NCI-H2171 (cell line): ENCODE results near the gene MMUT.
"Not testable (repeated sequence)": the region's sequence is repeated elsewhere in the genome, so short reads cannot be mapped to it uniquely, and the experiment has no call there.

ENCODE experiments used
- DNase-seq: peaks from one replicate; lab custom pipeline; 2025; lab: John Stamatoyannopoulos, UW

The MMUT gene

DNA sequence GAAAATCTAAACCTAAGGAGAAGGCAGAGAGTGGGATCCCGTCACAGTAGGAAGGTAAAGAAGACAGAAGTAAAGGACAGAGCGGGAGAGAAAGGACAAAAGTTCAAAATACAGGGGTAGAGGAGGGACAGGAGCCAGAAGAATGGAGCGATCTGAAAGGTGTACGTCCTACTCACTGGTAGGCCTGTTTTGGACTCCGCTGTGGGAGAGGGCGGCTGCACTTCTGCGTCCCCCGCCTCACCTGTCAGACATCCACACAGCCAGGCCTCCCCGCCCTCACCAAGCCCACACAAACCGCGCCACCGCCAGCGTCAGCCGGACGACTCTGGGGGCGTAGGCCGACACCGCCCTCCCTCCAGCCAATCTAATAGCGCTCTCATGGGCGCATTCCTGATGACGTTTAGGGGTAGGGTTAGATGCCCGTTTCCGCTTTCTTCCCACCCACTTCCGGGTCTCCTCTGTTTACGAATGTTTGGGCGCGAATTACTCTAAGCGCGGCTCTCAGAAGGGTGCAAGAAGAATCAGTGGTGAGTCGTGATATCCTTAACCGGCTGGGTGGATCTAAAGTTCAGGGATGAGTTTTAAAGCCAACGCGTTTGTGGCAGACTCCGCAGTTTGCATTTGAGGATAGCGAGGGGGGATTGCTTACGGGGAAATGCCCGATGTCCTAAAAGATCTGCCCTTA lies at the start of gene MMUT, which contains the start of gene CENPQ:
MMUT (minus strand) TSS at position 327 of the 685 bp plus-strand sequence. CDS start 3,787 bp downstream, outside the sequence.
CENPQ (plus strand) TSS at position 444 of the 685 bp plus-strand sequence. CDS start 6,807 bp downstream, outside the sequence.
- DNase-seq, result peak; percentile 93

DNA sequence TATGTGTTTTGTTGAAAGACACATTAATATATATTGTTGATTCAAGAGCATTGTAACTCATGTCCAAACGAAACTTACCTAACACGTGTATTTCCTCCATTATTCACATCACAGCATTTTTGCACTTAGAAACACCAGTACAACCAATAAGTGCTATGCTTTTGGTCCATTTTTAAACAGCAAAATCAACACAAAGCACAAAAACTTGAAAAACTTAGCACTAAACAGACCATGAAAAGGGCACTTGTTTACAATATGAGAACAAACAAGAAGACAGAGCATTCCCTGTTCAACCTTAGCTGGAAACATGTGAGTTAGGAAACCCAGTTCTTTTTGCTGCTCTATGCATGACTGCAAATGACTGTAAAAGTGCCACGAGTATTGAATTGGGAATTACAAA lies 46.3 kb upstream of the MMUT start:
- no peak for DNase-seq

GRCh38 chr6:49506569-49507111 lies 43.6 kb upstream of the MMUT start:
- no peak for DNase-seq

DNA sequence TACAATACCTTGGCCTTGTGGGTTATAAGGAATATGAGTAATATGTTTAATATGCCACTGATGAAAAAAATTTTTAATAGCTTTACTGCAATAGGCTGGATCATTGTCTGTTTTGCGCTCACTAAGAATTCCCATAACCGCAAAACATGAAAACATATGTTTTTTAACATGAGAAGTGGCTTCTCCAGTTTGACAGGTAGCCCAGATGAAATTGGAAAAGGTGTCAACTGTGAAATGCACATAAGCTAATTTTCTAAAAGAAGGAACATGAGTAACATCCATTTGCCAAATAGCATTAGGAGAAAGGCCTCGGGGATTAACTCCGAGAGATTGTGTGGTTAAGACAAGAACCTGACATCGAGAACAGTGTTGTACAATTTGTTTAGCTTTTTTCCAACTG lies 41.6 kb upstream of the MMUT start:
- no peak for DNase-seq

DNA sequence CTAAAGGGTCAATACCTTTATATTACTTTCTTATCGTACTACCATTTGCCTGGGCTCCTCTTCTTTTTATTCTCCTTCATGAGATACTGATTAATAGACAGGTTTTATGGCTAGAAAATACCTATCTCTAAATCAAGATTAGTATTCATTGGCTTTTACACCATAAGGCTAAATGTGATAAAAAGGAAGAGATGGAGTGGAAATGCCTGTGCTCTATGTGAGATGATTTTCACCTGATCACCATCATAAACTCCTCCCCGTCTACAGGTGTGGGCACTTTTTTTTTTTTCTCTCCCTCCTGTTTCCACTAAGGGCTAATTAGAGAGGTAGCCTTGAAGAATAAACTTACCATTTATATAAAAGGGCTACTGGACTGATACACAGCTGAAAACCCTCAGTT lies 36.6 kb upstream of the MMUT start, which contains the start of gene GLYATL3:
GLYATL3 (plus strand) TSS at position 301 of the 400 bp plus-strand sequence. CDS start 12,068 bp downstream, outside the sequence.
- no peak for DNase-seq

GRCh38 chr6:49499126-49499525 lies 36.1 kb upstream of the MMUT start:
- no peak for DNase-seq

- DNase-seq, result no peak
Observed at GRCh38 chr6:49497304-49497703, 34.3 kb upstream of the MMUT start.

GRCh38 chr6:49490633-49491032 lies 27.6 kb upstream of the MMUT start:
- no peak for DNase-seq

GRCh38 chr6:49483380-49483779 lies 20.3 kb upstream of the MMUT start:
- not testable (repeated sequence) for DNase-seq

DNA sequence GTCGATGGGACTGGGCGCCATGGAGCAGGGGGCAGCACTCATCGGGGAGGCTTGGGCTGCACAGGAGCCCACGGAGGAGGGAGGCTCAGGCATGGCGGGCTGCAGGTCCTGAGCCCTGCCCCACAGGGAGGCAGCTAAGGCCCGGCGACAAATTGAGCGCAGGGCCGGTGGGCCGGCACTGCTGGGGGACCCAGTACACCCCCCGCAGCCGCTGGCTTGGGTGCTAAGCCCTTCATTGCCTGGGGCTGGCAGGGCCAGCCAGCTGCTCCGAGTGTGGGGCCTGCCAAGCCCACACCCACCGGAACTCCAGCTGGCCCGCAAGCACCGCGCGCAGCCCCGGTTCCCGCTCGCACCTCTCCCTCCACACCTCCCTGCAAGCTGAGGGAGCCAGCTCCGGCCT lies 18.8 kb upstream of the MMUT start:
- not testable (repeated sequence) for DNase-seq

DNA sequence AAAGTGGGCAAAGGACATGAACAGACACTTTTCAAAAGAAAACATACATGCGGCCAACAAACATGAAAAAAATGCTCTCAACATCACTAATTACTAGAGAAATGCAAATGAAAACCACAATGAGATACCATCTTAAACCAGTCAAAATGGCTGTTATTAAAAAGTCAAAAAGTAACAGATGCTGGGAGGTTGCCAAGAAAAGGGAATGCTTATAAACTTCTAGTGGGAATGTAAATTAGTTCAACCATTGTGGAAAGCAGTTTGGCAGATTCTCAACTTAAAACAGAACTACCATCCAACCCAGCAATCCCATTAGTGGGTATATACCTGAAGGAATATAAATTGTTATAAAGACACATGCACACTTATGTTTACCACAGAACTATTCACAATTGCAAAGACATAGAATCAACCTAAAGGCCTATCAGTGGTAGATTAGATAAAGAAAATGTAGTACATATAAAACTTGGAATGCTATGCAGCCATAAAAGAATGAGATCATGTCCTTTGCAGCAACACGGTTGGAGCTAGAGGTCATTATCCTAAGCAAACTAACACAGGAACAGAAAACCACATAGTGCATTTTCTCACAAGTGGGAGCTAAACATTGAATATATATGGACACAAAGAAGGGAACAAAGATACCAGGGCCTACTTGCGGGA lies 16.4 kb upstream of the MMUT start:
- DNase-seq, result no peak

DNA sequence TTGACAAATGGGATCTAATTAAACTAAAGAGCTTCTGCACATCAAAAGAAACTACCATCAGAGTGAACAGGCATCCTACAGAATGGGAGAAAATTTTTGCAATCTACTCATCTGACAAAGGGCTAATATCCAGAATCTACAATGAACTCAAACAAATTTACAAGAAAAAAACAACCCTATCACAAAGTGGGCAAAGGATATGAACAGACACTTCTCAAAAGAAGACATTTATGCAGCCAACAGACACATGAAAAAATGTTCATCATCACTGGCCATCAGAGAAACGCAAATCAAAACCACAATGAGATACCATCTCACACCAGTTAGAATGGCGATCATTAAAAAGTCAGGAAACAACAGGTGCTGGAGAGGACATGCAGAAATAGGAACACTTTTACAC lies 13.5 kb upstream of the MMUT start:
- DNase-seq, result not testable (repeated sequence)

GRCh38 chr6:49468042-49468441 lies 5.0 kb upstream of the MMUT start:
- DNase-seq, result no peak

- DNase-seq, result no peak
Observed at GRCh38 chr6:49464691-49465090, 1.6 kb upstream of the MMUT start.

DNA sequence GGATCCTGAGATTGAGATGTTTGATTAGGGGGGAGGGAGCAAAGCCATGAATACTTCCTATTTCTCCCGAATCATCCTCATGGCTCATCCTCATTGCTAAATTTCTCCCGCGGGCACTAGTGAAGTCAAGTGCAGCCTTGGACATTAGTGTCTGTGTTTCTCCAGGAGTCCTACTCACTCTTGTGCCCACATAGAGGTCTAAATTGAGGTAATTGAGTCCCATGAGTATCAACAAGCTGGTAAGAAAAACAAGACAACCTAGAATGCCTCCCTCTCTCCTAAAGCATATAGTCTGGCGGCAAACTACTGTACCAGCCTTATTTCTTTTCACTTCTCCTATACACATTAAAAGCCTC lies 537 bp upstream of the MMUT start:
- no peak for DNase-seq

DNA sequence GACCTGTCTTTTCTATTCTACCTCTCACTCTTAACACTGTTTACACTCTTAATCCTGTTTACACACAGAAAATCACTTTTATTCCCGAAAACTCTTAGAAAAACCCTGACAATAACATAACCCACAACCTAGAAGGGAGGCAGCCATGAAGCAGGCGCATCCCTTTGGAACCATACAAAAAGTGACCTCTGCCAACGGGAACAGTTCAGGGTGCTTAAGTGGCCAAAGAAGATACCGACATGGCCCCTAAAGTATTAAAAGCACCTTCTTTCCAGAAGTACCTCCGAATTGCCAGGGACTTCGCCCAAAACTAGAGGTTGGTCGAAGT lies 490 bp downstream of the MMUT start:
- no peak for DNase-seq

- no peak for DNase-seq
Observed at GRCh38 chr6:49462071-49462470, 982 bp downstream of the MMUT start.

DNA sequence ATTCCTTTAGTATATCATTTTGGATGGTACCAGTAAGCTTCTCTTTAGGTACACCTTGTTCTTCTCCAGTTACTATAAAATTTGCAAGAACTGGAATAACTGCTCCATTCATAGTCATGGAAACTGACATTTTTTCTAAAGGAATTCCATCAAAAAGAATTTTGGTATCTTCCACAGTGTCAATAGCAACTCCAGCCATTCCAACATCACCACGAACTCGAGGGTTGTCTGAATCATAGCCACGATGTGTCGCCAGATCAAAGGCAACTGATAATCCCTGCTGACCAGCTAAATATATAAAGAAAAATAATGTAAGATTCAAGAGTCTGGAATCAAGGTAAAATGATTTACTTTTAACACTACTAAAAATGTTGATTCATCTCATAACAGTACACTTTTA lies 5.3 kb downstream of the MMUT start:
- no peak for DNase-seq

DNA sequence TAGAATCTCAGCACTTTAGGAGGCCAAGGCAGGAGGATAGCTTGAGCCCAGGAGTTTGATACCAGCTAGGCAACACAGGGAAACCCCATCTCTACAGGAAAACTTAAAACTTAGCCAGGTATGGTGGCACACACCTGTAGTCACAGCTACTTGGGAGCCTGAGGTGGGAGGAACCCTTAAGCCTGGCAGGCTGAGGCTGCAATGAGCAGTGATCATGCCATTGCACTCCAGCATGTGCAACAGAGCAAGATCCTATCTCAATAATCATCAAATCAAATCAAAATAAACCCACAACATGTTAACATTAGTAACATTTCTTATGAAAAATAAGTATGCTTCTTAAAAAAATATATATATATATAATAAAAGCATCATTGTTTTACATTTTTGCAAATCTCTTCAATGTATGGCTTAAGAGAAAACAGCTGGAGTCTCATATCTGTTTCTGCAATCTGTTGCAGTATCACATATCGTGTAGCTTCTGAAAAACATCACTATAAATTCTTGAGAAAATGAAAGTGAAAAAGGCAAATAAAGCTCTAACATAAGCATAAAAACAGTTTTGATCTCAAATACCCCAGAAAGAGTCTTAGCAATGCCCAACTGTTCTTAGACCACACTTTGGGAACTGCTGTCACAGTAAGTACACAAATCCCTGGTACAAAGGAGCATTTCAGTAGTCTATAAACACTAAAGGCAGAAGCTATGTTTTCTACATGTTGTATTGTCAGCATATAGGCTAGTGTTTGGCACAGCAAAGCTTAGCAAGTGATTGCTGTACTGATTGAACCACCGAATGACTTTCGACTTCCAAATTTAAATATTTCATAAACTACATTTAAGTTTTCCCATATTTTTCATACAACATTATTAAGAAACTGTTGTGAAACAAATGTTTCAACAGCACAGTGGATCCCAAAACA lies 8.0 kb downstream of the MMUT start:
- no peak for DNase-seq

- DNase-seq, result no peak
Observed at GRCh38 chr6:49453221-49453620, 9.8 kb downstream of the MMUT start.

DNA sequence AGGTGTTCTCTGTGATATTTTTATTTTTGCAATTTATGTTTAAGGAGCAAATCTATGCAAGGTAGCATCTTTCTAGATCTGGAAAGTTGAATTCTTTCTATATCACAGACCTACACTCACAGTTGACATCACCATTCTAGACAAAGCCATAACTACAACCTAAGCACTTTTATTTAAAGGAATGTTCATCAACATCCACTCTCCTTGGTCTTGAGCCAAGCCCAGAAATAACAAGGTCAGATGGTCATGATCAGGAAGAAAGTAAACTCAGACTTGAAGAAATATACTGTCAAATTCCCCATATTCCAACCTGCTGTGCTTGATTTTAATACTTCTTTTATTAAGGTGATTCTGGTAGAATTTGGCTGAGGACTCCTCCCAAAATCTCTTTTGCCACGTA lies 32.2 kb downstream of the MMUT start:
- no peak for DNase-seq

GRCh38 chr6:49430187-49430586 lies 32.9 kb downstream of the MMUT start:
- no peak for DNase-seq
